T-helper 2 cell treated with Interferon-gamma antibody and Interleukin-4, amounts not matched to agents 100 ng/mL and 5 ng/mL, for 36 hours (primary cell): ENCODE data around the gene ARHGAP28. TPM values are rescaled to one million over a fixed set of nuclear protein-coding genes. Genes with fewer than 3 reads are reported as not detected.

Experiments used
- intact Hi-C: fragments of 100-400 bp; cut with micrococcal nuclease; formaldehyde crosslinking; loops from one replicate; pipeline ENCODE4 v1.15.1; 2023
- total RNA-seq: library from RNA; stranded (reverse); gene quantifications from 2 replicates; pipeline ENCODE4 v1.2.3, GENCODE V29; 2022

The ARHGAP28 gene
- total RNA-seq, 1 donor from 2014 or later, result not detected

DNA sequence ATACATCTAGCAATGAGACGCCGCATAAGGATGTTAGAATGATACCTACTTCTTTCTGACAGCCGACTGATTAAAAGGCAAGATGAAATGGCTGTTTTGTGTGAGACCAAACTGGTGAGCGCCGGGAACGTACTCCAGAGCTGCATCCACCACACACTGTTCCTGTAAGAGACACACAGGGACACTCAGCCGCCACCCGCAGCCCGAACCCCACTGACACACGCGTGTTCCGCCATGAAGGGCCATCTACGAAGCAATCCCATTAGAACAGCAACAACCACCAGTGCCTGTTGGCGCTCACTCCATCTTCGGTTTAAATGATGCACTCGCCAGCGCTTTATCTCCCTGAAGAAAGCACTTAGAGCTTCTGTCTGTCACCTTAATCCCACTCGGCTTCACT lies 225.8 kb downstream of the ARHGAP28 start:
- intact Hi-C loops, result no loop called here

DNA sequence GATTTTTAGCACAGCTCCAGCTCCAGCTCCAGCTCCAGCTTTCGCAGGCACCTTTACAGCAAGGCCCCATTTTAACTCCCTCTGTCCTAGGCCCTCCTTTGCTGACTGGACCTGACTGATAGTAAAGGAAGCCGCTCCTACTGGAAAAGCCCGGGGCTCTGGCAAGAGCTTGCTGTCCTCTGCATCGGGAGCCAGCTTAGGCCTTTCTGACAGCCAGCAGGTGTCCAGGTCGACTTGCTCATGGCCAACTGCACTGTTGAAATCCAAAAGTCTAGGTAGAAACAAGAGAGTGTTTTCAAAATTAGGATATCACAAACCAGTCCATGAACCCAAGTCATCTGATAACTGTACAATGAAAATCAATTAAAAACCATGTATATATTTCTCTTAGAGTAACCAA lies 227.0 kb downstream of the ARHGAP28 start:
- intact Hi-C loops, result no loop called here

DNA sequence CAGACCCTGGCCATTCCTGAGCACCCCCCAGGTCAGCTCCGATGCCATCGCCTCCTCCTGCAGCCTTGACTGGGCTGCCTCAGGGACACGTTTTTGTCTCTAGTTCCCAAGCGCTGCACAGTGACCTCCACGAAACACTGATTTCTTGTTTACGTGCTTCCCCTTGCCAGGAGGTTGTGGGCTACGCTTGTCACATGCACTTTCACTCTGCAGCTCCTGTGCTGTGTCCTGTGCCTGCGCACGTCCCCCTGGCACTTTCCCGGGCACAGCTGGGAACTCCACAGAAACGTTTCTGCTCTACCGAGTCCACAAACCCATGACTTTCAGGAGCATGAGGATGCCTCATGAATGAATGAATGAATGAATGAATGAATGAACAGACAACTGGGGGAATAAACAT lies 227.5 kb downstream of the ARHGAP28 start:
- intact Hi-C loops, result no loop called here

DNA sequence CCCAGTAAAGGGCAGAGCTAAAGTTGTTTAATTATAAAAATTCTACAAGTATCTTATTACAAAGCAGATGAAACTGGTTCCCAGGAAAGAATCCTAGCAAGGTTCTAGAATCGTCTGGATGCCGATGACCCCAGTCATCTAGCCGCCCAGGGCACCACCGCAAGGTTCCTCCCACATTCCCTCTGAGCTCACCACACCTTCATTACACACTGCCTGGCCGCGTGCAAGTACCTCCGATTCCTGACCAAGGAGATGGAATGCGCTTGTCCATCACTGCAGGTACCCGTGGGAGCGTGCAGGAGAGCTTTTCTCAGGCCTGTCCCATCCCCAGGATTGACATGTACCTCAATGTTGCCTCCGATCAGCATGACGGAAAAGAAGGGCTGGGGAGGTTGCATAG lies 229.6 kb downstream of the ARHGAP28 start:
- intact Hi-C loops, result no loop called here

DNA sequence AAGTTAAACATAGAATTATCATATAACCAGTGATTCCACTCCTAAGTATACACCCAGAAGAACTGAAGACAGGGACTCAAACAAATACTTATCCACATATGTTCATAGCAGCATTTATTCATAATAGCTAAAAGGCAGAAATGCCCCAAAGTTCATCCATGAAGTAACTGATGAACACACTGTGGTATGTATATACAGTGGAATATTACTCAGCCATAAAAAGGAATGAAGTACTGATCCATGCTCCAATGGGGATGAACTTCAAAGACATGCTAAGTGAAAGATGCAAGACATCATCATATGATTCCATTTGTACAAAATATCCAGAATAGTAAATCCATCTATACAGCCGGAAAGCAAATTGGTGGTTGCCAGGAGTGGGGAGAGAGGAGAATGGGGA lies 230.6 kb downstream of the ARHGAP28 start:
- intact Hi-C loops, result no loop called here

DNA sequence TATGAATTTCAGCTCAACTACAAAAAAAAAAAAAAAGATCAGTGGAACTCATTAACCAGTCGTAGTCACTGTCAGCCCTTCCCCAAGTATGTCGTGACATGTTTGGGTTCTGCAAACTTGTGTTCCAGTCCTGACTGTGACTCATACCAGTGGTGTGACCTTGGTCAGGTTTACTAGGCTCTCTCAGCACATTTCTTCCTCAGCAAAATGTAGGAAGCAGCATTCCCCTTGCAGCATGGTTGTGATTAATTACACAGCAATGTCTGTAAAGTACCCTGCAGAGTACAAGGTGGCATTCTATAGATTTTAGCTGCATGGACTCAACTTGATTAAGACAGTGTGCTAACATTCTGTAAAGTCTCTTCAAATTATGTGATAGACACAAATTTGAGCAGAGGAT lies 231.1 kb downstream of the ARHGAP28 start:
- intact Hi-C loops, result no loop called here

DNA sequence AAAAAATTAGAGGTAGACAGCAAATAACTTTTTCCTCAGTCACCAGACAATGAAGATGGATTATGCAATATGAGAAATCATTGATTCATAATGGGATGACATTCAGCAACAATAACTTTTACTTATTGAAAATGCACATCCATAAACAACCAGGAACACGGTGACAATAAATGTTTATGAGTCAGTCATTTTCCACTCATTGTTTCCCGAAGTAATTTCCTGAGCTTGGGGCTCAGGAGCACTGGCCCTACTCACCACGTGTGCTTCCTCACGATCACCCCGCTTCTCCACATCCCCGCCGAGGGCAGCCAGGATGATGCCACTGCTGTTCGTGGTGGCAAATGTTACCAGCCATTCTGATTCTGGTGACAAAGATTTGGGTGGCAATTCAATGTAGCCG lies 231.8 kb downstream of the ARHGAP28 start:
- intact Hi-C loops, result no loop called here

DNA sequence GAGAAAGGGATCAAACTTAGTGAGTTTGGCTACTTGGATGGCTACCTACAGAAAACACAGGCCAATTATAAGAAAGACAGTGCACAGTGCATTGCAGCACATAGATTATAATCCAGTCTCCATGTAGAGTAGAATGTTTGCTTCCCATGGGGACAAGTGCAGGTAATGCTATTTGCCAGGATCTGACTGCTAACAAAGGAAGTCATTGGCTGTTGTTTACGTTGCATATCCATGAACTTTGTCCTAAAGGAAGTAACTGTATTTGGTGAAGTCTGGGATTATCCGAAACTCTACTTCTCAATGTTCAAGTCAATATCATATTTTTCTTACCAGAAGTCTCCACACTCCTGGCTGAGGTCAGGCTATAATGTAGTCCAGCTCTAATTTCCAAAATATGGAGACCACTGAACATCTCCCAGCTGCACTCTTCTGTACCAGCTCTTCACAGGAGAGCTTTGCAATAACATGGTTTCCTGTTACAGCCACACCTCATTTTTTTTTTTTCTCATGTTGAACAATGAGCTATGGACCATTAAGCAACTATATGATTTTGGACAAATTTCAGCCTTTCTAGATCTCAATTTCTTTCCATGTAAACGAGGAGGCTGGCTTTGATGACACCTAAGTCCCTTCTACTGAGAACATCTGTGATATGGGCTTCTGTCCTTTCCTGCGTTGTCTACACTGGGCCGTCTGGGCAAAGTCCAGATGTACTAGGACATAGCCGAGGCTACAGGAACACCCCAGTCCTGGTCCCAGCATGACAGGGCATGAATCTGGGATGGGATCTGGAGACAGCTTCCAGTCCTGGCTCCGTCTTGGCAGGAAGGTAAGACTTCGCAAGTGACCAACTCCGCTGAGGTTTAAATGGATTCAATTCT lies 233.3 kb downstream of the ARHGAP28 start:
- intact Hi-C loops, result no loop called here

DNA sequence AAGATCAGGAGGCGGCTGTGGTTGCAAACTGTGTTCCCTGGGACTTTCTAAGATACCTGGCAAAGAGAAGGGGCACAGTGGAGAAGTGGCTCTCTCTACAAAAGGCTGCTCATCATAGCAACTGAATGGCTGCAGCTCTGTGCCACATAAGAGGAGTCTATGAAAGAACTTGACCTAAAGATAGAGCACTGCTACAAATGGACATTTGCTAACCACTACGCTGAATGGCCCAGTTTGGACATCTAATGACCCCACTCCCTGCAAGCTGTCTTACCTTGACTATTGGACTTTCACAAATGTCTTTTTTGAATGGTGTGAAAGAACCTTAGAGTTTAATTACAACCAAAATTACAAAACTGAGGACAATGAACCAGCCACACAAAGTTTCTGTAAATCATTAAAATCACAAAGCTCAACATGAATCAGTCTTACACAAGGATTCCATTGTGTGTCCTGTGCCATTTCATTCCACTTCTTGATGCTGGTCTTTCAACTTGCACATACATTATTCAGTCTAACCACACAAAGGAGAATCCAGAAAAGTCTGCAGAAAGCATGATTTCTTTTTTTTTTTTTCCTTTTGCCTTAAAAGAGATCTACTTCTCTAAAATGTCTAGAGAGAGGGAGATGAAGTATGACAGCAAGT lies 234.1 kb downstream of the ARHGAP28 start:
- intact Hi-C loops, result no loop called here
